ENCODE results near the gene MPHOSPH8.

MPHOSPH8 gene, protein sequence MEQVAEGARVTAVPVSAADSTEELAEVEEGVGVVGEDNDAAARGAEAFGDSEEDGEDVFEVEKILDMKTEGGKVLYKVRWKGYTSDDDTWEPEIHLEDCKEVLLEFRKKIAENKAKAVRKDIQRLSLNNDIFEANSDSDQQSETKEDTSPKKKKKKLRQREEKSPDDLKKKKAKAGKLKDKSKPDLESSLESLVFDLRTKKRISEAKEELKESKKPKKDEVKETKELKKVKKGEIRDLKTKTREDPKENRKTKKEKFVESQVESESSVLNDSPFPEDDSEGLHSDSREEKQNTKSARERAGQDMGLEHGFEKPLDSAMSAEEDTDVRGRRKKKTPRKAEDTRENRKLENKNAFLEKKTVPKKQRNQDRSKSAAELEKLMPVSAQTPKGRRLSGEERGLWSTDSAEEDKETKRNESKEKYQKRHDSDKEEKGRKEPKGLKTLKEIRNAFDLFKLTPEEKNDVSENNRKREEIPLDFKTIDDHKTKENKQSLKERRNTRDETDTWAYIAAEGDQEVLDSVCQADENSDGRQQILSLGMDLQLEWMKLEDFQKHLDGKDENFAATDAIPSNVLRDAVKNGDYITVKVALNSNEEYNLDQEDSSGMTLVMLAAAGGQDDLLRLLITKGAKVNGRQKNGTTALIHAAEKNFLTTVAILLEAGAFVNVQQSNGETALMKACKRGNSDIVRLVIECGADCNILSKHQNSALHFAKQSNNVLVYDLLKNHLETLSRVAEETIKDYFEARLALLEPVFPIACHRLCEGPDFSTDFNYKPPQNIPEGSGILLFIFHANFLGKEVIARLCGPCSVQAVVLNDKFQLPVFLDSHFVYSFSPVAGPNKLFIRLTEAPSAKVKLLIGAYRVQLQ

DNA sequence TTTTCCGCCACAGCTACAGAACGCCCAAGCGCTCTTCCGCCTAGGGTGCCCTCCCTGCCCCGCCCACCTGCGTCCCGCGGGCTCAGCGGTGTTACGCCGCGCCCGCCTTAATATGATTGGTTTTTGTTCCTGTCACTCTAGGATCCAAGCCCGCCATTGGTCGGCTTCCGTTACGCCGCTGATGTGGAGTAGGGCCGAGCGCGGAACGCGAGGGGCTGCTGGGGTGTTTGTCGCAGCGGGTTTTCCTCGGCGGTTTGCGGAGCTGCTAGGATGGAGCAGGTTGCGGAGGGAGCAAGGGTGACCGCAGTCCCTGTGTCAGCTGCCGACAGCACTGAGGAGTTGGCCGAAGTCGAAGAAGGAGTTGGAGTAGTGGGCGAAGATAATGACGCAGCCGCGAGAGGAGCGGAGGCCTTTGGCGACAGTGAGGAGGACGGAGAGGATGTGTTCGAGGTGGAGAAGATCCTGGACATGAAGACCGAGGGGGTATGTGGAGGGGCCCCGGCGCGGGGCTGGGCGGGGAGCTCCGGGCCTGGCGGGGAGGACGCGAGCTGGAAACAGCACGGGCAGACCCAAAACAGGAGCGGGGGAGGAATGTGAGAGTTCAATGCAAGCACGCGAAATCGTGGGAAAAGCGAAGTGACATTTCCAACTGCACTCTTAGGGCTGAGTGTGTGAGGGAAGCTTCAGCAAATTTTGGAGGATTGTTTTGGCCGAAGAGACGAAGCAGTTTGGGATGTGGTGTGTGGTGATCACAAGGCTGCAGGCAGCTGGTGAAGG, at the start of gene MPHOSPH8:
TSS of gene MPHOSPH8 (plus strand) at position 181 of the 777 bp plus-strand sequence. CDS start at position 271, 90 bp downstream.
- DNase-seq: peak; percentile 61 to 92

DNA sequence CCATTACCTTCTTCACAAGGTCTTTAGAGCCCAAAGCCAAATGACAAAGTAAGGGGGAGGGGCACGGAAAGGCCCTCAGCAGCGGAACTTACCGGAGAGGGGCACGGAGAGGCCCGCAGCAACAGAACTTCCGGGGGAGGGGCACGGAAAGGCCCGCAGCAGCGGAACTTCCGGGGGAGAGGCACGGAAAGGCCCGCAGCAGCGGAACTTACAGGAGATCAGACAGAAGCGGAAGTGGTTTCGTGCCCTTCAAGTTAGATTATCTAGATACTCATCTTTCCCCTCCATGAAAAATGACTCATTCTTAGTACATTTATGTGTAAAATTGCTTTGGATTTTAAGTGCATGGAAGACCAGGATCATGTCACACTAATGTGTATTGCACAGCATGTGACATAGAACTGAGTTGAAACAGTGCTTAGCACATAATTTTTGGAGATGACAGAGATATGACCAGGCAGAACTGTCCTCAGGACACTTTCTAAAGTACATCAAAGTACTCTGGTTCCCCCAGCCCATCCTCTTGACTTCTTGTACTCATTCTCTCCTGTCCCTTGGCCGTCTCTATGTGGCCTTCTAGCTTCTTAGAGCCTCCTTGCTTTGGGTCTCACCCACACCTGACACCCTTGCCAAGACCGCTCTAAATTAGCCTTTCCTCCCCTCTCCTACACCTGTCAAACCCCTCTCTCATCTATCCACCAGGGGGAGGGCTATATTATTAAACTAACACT, 46.4 kb upstream of the MPHOSPH8 start:
- DNase-seq: no peak

DNA sequence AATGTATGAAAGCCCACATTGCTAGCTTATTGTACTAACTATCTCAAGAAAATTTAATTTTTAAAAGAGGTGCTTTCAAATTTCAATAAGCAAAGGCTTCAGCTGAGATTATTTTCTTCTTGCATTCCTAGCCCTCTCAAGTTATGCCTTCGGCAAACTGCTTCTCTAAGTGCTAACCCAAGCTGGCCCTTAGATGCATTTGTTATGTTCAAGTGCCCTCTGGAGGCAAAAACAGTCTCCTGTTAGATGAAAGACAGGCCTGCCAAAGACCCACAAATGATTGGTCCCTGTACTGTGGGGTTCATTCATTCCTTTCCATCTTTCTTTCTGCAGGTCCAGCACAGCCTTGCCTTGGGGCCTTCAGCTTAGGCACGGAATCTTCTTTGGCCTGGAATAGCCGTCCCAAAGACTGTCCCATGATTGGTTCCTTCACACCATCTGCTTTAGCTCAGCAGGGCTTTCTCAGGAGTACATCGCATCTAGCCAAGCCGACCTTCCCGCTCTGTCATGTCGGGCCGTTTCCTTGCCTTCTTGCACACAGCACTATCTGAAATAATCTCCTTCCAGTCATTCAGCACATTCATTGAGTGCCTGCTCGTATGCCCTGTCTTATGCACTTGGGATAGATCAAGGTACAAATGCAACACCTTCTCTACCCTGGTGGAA, 45.7 kb upstream of the MPHOSPH8 start:
- peak in 1 of 2 experiments; percentile 51 for DNase-seq

DNA sequence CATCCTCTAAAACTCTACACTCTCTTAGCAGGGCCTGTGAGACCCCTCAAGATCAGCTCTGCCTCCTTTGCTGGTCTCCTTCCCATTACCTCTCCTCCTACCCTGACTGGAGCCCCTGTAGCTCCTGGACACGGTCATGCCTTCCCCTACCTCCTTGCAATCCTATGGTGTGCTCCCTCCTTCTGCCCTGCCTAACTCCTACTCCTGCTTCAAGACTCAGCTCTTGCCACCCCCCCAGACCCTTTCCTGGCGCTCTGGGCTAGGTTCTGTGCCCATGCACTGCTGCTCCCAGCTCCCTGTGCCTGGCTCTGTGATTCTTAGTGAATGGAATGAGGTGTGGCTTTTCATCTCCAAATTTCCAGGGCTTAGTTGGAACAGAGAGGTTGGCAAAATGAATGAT, 44.1 kb upstream of the MPHOSPH8 start:
- DNase-seq: no peak

DNA sequence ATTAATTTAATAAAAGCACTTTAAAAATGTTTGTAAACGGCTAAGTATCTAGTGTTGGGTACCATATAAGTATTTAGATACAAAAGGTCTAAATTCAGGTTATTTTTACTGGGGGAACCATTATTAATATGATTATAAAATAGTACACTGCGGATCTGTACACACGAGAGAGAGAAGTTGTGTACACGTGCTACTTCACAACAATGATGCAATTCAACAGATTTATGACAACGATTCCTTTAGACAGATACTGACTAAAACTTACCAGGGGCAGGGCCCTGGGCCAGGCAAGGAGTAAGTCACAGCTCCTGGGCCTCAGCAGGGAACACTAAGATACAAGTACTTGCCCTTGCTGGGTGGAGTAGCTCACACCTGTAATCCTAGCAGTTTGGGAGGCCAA, 43.0 kb upstream of the MPHOSPH8 start:
- DNase-seq: no peak

DNA sequence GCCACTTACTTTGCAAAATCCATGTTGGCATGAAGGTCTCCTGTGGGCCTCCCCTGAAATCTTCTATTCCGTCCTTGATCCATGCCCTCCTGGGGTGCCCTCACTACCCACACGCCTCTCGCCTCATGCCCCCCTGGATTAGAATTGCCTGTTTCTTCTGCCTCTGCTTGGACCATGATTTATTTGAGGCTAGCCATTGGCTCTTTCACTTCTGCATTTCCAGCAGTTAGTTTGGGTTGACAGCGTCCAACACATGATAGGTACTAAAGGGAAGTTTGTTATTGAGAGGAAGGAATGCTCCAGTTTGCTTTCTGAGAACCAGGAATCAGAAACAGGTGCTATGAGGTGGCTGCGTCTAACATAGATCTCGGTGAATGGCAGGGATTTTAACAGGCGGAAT, 41.6 kb upstream of the MPHOSPH8 start:
- DNase-seq: no peak

DNA sequence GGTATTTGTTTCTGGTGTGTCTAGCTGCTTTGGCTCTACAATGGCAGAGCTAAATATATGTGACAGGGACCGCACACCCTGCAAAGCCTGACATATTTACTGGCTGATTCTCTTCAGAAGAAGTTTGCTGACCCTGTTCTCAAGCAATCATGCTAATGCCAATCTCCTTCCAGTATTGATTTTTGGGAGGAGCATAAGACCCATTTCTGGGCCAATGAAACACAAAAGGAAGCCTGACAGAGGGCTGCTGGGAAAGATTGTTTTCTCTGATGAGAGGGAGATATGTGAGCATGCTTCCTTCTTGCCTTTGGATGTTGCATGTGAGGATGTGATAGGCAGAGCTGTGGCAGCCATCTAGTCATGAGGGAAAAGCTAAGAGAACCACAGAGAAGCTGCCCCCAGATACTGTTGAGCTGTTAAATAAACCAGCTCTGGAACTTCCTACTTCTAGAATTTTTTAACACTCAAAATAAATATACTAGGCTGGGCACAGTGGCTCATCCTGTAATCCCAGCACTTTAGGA, 40.7 kb upstream of the MPHOSPH8 start:
- no peak for DNase-seq

DNA sequence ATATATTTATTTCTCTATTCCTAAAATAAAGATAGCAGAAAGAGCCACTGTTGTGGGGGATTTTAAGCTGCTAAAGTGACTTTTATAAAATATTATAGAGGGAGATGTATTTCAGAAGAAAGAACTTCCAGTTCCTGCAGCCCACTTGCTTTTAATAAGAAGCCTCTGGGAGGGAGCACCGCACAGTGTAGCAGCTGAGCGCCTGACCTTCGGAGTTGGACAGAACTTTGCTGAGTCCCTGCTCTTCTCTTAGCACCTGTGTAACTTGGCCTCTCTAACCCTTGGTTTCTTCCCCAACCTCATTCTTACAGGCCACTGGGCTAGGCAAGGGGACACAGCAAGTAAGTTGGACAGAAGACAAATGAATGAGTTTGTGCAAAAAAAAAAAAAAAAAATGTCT, 37.4 kb upstream of the MPHOSPH8 start:
- no peak for DNase-seq

DNA sequence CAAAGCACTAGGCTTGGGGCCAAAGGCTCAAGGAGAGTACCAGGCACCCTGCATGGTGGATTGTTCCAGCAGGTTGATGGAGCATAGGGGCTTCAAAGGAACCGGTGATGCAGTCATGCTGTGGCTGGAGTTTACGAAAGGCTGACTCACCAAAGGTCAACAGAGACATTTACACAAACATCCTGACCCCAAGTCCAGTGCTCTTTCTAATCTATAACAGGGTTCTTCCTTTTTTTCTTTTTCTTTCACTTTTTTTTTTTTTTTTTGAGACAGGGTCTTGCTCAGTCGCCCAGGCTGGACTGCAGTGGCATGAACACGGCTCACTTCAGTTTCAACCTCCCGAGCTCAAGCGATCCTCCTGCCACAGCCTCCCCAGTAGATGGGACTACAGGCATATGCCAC, 36.5 kb upstream of the MPHOSPH8 start:
- no peak for DNase-seq

DNA sequence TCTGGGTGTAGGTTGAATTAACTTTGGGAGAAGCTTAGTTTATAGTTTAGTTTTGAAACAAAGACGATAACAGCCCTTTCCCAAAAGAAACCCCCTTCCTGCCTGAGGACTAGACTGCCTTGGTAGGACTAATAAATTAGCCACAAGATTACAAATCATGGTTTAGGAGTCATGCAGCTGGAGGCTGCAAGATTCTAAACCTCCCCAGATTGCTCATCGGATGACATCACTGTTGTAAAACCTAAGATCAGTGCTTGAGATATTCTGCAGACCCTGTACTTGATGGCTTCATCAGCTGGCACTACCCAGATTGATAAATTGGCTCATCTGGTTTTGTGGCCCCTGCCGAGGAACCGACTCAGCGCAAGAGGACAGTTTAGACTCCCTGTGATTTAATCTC, 35.9 kb upstream of the MPHOSPH8 start:
- no peak for DNase-seq

DNA sequence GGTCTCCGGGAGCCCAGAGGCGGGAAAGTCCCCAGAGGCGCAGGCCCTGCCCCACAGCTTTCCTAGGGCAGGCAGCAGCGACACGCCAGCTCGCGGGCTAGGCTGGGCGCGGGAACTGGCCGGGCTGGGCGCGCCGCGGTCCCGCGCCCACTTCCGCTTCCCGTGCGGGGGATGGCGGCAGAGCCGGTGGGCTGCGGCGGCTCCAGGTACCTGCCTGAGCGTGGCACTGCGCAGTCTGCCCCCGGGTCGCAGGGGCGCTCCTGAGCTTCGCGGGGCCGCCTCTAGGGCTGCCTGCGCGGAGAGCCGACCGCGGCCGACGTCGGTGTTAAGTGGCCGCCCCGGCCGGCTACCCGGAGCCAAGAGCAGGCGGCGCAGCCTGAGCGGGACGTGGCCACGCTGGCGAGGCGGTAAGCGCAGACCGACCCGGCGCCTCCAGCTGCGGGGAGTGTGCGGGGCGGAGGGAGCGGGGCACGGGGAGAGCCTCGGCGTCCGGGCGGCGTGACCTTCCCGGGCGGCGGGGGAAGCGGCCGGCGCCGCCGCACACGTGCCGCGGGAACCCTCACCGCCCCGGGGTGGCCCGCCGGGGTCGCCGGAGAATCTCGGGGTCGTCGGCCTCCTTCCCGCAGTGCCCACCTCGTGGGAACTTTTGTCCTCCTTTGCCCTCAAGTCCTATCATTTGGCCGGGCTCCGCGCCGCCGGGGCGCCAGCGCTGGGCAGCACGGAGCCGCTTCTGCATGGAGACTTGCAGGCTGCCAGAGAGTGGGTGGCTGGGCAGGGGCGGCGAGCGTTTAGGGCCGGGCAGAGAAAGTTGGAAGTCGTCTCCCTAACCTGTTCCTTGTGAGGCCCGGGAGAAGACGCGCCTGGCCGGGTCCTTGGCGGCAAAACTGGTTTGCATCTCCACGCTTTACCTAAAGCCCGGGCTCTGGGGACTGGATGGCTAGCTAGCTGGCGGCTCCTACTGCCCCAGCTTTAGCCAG, 31.4 kb upstream of the MPHOSPH8 start:
- DNase-seq: peak in 1 of 2 experiments; percentile 7

DNA sequence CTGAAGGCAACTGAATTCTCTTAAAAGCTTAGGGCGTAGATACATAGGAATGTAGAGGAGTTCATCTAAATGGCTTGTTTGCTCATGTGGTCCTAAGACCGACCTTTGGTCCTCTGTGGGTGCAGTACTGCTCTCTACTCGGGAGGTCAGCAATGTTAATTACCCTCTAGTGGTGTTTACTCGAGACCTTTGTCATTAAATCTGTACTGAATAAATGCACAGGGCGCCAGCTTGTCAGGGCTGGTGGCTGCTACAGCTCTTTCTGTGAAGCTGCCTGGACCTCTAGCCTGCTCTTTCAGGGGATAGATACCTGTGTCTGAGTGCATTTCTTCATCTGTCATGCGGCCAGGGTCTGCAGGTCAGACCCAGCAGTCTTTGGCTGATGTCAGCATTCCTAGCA, 29.2 kb upstream of the MPHOSPH8 start:
- DNase-seq: no peak

DNA sequence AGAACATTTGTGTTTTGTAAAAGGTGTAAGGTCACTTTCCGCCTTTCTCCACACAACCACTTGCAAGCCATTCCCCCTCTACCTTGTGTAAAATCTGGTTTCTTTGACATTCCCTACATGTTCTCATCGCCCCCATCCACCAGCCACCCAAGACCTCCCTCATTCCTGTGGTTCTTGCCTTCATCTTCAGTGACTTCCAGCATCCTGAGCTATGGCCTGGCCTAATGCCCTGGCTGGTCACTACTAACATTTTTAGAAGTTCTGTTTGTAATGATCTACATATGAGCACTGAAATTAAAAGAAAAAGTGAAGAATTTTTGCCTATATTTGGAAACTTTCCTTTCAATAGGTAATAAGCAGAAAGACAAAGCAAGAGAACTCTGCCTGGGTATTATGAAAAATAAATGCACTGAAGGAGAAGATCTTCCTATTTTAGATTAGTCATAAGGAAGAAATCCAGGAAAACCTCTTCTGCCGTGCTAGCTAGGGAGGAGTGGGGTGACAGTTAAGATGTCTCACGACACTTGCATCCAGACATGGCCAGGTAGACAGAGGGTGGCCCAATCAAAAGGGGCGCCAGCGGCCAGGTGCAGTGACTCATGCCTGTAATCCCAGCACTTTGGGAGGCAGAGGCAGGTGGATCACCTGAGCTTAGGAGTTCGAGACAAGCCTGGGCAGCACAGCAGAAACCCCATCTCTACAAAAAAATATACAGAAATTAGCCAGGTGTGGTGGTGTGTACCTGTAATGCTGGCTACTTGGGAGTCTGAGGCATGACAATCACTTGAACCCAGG, 28.1 kb upstream of the MPHOSPH8 start:
- DNase-seq: no peak

DNA sequence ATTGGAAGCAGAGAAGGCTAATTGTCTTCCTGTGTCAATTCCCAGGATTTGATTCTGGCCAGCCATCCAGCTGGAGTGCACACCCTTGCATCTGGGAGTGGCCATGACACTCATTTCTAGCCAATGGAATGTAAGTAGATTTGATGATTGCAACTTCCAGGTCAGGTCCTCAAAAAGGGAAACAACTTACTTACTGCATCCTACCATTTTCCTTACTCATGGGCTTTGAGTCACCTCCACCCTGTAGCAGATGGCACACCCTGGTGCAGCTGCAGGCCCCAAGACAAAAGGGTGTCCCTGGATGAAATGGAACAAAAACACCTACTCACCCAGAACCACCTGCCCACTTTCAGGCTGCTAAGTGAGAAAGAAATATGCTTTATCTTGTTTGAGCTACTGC, 27.3 kb upstream of the MPHOSPH8 start:
- DNase-seq: no peak

DNA sequence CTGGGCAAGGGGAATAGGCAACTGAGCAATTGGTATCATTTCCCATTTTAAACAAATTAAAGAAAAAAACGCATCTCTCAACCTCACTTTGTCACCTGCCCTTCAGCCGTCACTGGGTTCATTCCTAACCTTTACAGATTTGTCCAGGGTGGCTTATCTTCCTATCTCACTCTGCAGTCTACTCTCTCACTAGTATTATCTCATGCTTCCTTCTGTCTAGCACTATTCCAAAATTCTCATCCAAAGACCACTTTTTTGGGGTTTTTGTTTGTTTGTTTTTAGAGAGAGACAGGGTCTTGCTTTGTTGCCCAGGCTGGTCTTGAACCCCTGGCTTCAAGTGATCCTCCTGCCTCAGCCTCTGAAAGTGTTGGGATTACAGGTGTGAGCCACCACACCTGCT, 26.7 kb upstream of the MPHOSPH8 start:
- no peak for DNase-seq

DNA sequence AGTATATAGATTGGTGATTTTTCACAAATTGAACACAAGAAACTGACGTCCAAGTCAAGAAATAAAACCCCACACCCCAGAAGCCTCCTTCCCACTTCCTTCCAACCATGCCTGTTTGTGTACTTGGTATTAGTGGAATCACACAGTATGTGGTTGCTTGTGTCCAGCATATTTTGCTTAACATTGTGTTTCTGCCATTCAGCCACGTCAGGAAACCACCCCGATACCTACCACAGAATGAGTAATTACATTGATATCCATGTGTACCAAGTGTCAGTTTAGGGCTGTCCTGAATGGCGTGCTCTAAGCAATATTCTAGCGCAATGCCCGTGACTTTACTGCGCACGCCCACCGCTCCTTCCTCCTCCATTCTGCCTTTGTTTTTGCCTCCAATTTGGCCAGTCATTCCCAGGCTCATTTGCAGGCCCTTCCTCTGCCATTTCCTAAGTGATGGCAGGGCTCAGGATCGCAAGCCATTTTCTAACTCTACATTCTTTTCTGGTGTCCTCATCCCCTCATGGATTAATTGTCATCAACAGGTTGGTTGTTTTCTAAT, 25.9 kb upstream of the MPHOSPH8 start:
- no peak for DNase-seq

DNA sequence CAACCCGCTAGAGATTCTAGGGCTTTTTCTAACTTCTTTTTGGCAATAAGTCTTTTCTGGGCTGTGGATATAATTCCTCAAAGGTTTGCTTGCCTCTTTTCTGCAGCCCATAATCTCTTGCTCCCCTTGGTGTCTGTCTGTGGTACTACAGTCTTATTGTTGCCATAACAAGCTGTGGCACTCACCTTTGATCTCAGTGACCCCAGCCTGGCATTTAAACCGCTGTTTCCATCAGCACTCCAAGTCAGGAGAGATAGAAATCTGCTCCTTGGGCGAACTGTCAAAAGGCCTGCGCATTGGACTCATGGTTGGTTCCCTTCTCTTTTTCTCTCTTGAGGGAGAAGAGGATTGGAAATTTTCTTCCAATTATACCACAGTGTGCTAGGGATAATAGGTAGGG, 14.5 kb upstream of the MPHOSPH8 start:
- peak in 1 of 2 experiments; percentile 8 for DNase-seq

DNA sequence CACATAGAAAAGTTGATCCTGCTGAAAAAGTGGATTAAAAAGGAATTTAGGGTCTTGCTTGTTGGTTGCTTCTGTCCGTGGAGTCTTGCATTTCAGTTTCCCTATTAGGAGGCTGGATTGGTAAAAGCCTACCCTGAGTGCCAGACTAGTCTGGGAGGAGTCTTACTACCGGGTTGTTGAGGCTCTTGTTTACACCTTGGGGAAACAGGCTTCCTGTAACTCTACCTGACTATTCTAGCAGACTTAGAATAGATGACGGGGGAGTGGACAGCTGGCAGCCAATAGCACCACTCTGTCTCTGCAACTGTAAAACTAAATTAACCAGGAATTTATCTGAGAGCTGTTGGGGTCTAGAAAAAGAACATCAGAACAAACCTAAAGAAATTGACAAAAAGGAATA, 11.3 kb upstream of the MPHOSPH8 start:
- DNase-seq: no peak

DNA sequence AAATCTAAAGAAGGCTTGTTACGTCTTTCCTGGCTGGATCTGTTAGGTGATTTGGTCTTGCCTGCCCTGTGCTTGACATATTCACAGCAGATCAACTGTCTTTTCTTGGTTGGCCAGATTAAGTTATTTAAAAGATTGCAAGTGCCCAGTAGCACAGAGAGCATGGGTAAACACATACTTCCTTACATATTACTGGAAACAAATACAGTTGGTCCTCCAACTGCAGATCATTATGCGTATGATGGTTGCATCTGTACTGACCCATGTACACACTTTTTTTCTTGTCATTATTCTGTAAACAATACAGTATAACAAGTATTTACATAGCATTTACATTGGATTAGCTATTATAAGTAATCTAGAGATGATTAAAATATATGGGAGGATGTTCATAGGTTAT, 9.2 kb upstream of the MPHOSPH8 start:
- no peak for DNase-seq

All from SW 1271 (cell line).